ENCODE results near the gene CCR5AS.

The CCR5AS gene

GRCh38 chr3:46401579-46401978 lies 5.3 kb downstream of the CCR5AS start (continued):
- TF ChIP-seq NANOG (IDR thresholded peaks at IDR 0.05; ENCODE audit: borderline replicate concordance) (no peak), ZNF114 (CRISPR knock-in tag; IDR thresholded peaks at IDR 0.05) (no peak)

- Histone ChIP-seq H2AFZ (no peak overlapping the region), H4K20me1 (replicated peaks; ENCODE audit: insufficient read depth) (no peaks in the 10 kb centered on the region), H3K4me3 (no peak overlapping the region), H3F3A (replicated peaks; ENCODE audit: low read depth) (no peaks in the 10 kb centered on the region), H3K27ac (ENCODE audit: low read depth) (no peak overlapping the region), H3K4me1 (ENCODE audit: insufficient read depth) (no peaks in the 10 kb centered on the region), H3K9me2 (ENCODE audit: insufficient read depth) (no peaks in the 10 kb centered on the region), H3K4me2 (no peak overlapping the region), H3K27me3 (ENCODE audit: insufficient read depth) (no peaks in the 10 kb centered on the region), H3K36me3 (ENCODE audit: insufficient read depth) (no peaks in the 10 kb centered on the region), H3K79me2 (replicated peaks; ENCODE audit: insufficient read depth) (no peaks in the 10 kb centered on the region)
- Mint-ChIP-seq H3K4me3 (no peak overlapping the region), H3K27ac (no peak overlapping the region), H3K9me3 (no peaks in the 10 kb centered on the region), H3K36me3 (ENCODE audit: low read depth) (no peaks in the 10 kb centered on the region), H3K4me1 (no peaks in the 10 kb centered on the region), H3K27me3 (ENCODE audit: insufficient read depth, low read depth, poor library complexity) (peaks cover 2% of the 10 kb centered on the region)
- ATAC-seq = no peak
- TF ChIP-seq EZH2 (IDR thresholded peaks at IDR 0.05; ENCODE audit: low read depth, unreplicated experiment) (no peak), ETS1 (IDR thresholded peaks at IDR 0.05) (no peak), REST (IDR thresholded peaks at IDR 0.05; ENCODE audit: unreplicated experiment) (no peak), NANOG (IDR thresholded peaks at IDR 0.05; ENCODE audit: borderline replicate concordance) (no peak), EZH2phosphoT487 (IDR thresholded peaks at IDR 0.05; ENCODE audit: unreplicated experiment) (no peak), ZNF331 (CRISPR knock-in tag; IDR thresholded peaks at IDR 0.05; ENCODE audit: low read depth) (no peak), ZNF462 (CRISPR knock-in tag; IDR thresholded peaks at IDR 0.05) (no peak), CREB1 (CRISPR knock-in tag; IDR thresholded peaks at IDR 0.05; ENCODE audit: low read depth) (no peak), POLR2AphosphoS5 (IDR thresholded peaks at IDR 0.05; ENCODE audit: low read depth) (no peak), CTCF (conservative IDR thresholded peaks at IDR 0.05; ENCODE audit: low read depth in 2 of 2) (no peak), JUNB (IDR thresholded peaks at IDR 0.05; ENCODE audit: unreplicated experiment) (no peak), STAT1 (IDR thresholded peaks at IDR 0.05; ENCODE audit: unreplicated experiment) (no peak), ZNF114 (CRISPR knock-in tag; IDR thresholded peaks at IDR 0.05) (no peak)
- DNase-seq (ENCODE audit: low spot score) = no peak
Measured at GRCh38 chr3:46400846-46401245, 6.0 kb downstream of the CCR5AS start.

All from GM23338 (cell line).